GM18907 (cell line): ENCODE data around the gene RPTOR.
"Not testable (repeated sequence)": the region's sequence is repeated elsewhere in the genome, so short reads cannot be mapped to it uniquely, and the experiment has no call there.

Experiments
- ATAC-seq: cut with Tn5 transposase; IDR thresholded peaks from one replicate; pipeline ENCODE4 v1.9.1; 2021; ENCODE audit warnings: mild to moderate bottlenecking, moderate library complexity; ENCODE audit not compliant: unreplicated experiment

RPTOR gene

DNA sequence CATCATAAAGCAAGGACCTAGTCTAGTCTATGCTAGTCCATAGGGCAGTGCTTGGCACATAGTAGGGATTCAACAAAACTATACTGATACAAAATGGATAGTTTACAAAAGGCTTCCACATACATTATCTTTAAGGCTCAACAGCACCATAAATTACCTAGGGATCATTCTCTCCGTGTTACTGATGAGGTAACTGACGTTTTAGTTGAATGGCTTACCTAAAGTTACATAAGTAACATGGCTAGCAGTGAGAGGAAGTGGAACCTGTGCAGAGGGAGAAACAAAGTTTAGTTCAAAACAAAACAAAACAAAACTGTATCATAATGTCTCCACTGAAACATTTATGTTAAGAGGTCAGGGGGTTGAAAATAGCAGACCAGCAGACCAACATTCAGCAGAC, 7.9 kb downstream of the RPTOR start:
- ATAC-seq = no peak

- no peak for ATAC-seq
Observed at GRCh38 chr17:80555266-80555665, 10.6 kb downstream of the RPTOR start.

- no peak for ATAC-seq
Observed at GRCh38 chr17:80558046-80558445, 13.4 kb downstream of the RPTOR start.

DNA sequence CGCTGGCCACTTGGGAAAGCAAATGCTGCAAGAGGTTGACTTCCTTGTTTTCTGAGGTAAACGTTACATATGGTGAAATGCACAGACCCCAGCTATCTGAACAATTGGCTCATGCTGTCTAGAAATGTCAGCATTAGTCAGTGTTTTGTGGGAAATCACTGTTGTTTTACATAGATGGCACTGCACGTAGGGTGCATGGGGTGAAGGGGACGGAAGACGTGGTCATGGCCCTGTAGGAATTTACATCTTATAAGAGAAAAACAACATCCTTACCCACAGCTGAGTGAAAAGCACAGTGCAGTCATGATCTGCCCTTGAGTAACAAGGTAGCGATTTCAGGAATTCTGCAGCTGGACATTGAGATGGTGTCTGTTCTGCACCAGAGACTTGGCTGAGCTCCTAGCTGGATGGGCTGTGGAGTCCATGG, 15.2 kb downstream of the RPTOR start:
- ATAC-seq = no peak

DNA sequence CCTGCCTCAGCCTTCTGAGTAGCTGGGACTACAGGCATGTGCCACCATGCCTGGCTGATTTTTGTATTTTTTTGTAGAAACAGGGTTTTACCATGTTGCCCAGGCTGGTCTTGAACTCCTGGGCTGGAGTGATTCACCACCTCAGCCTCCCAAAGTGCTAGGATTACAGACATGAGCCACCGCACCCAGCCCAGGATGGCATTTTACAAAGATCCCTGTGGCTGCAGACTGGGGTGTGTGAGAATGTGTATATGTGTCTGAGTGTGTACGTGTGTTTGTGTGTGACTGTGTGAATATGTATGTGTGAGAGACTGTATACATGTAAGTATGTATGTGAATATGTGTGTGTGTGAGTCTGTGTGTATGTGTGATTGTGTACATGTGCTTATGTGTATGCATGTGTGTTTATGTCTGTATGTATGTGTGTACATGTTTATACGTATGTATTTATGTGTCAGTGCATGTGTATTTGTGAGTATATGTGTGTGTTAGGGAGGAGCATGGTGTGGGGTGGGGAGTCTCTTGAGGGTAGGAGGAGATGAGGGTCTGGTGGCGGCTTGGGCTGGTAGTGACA, 17.0 kb downstream of the RPTOR start:
- ATAC-seq = no peak

DNA sequence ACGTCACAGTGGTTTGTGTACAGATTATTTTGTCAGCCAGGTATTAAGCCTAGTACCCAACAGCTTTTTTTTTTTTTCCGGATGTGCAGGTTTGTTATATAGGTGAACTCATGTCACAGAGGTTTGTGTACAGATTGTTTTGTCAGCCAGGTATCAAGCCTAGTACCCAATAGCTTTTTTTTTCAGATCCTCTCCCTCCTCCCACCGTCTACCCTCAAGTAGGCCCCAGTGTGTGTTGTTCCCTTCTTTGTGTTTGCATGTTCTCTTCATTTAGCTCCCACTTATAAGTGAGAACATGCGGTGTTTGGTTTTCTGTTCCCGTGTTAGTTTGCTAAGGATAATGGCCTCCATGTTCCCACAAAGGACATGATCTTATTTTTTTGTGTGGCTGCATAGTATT, 19.9 kb downstream of the RPTOR start:
- ATAC-seq = no peak

- ATAC-seq = no peak
Observed at GRCh38 chr17:80565343-80566053, 20.9 kb downstream of the RPTOR start.

DNA sequence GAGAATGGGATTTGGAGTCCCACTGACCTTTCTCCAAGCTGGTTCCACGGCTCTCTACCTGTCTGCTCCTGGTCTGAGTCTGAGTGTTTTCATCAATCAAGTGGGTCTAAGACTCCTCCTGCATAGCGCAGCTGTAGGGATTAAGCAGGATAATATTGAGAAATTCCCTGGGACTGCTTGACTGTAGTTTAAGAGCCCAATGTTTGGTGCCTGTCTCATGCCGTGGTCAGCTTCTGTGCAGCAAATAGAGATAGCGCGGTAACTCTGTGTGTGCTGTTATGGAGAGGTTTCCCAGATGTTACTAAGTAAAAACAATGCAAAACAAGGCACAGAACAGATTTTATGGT, 21.4 kb downstream of the RPTOR start:
- no peak for ATAC-seq

GRCh38 chr17:80568246-80568645, 23.6 kb downstream of the RPTOR start:
- ATAC-seq = no peak

DNA sequence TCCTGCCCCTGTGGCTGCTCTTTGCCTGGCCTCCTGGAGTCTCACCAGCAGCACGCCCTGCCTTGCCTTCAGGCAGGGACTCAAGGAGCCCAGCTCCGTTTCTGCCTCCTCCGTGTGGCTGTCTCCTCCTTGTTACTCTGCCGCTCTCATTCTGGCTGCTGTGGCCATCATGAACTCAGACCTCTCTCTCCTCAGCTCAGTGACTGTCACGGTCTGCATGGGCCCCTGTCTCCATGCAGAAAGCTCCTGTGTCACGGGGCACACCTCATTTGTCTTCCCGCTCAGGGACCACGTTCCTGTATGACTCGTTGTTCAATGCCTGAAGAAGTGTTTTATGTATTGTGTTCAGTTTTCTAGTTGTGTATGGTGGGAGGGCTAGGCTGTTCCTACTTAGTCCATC, 25.3 kb downstream of the RPTOR start:
- ATAC-seq = no peak

DNA sequence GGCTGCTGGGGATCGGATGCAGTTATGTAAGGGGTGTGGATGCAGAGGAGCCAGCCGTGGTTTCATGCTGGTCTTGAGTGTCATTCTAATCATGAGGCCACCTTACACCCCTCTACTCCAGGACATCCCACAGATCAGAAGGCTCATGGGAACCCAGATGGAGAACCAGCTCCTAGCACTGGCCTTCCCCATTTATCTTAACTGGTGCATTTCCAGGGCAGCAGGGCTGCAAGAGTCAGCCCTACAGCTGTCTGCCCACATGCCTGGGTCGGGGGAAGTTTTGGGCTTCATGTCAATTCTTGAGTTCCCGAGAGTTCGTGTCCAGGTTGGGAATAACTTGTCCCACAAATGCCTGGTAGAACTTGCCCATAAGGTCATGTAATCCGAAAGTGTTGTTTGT, 29.1 kb downstream of the RPTOR start:
- no peak for ATAC-seq

- no peak for ATAC-seq
Observed at GRCh38 chr17:80574496-80574895, 29.9 kb downstream of the RPTOR start.

DNA sequence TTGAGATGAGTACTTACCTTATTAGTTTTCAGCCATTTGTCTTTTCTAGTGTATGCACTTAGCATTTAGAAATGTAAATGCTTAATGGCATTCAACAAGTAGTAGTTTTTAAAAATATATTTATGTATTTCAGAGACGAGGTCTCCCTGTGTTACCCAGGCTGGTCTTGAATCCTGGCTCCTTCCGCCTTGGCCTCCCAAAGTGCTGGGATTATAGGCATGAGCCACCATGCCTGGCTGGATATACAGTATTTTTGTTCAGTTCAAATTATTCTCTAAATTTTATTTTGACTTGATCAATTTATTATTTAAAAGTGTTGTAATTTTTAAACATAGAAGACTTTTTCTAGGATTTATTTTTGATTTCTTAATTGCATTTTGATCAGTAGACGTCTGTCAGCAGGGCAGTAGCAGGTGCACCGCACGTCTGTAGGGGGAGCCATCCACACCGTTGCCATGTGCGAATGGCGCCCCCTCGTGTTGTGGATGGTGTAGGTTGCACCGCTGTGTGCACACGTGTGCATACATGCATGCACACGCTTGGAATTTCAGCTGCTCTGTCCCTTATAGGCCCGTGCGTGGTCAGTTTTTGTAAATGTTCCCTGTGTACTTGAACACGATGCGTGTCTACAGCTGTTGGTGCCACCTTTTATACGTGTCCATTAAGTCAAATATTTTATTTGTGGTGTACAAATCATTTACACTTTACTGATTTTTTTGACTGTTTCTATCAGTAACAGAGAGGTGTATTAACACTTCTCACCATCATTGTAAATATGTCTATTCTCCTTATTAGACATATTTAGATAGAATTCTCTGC, 30.6 kb downstream of the RPTOR start:
- ATAC-seq = peak; percentile 74

DNA sequence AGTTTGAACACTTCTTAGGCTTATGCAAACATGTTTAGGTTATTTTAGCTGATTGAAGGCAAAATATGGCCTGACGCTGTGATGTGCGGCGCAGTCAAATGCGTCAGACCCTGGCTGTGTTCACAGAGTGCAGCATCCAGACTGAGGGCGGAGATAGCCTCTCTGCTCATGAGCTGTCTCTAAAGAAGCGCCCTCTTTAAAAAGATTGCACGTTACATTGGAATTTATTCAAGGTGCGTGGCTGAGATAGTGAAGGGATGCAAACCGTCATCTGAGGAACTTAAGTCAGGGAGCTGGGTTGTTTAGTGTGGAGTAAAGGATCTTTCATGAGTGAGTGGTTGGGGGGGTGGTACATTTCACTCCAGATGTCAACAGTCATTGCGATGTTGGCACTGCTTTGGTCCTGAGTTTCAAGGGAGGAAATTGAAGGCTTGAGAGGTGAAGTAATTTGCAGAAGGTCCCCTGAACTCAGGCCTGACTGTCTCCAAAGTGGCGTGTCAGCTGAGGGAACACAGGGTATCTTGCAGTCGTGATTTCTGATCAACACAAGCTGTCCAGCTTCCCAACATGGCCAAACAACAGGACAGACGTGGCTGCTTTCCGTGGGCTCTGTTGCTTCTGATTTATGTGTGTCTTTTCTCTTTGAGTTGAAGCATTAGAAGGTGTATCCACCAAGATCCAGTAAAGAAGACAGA, 33.4 kb downstream of the RPTOR start:
- no peak for ATAC-seq

- ATAC-seq = not testable (repeated sequence)
Observed at GRCh38 chr17:80578668-80579388, 34.2 kb downstream of the RPTOR start.

DNA sequence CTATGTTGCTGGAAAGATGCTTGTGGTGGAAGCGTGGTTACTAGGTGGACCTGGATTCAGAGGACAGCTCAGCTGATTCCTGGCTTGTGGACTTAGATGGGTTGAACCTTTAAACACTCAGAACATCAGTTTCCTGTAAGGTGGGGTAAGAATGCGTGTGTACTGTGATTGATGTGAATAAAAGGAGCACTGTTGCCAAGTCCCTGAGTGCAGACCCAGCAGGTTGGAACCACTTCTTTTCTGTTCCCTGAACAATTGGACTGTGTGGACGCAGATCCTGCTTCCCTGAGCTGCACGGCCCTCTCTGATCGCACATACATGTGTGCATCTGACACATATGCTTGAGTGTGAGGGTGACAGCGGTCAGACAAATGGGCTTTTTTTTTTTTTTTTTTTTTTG, 37.5 kb downstream of the RPTOR start:
- no peak for ATAC-seq

- no peak for ATAC-seq
Observed at GRCh38 chr17:80584176-80584905, 39.7 kb downstream of the RPTOR start.

- ATAC-seq = no peak
Observed at GRCh38 chr17:80585890-80586845, 41.5 kb downstream of the RPTOR start.

- ATAC-seq = no peak
Observed at GRCh38 chr17:80586846-80587228, 42.2 kb downstream of the RPTOR start.
